Heart left ventricle (tissue), 13 donors: ENCODE measurements around the gene ZSCAN20.

ENCODE experiments used
- POLR2A ChIP-seq, 2 donors: fragments of 450-650 bp; IDR thresholded peaks; one replicate each; pipeline ENCODE4 v1.6.1; 2017; ENCODE audit warnings: antibody characterized with exemption in 2 of 2, mild to moderate bottlenecking in 2 of 2, moderate library complexity in 2 of 2
- TF ChIP-seq, protein P1 (sequence below), 12 donors: fragments of 200-600 bp; sonication (generic) in 4 of 12; IDR thresholded peaks; one replicate each; pipeline versions ENCODE4 v1.5.0 to v1.8.0; 2018 to 2022; ENCODE audit warnings: antibody characterized with exemption in 12 of 12, mild to moderate bottlenecking in 5 of 12
- donor health status: ischemic (EF 13 %, LVEDD 7.1; RV severe dilation, severe dysfunction).
- donor health status: DM: no; HTN: yes; CAD: no.
- donor health status: DM: no; HTN: no; CAD: no.
- donor health status: ischemic (EF 25% LVEDD 6.9; RV normal size, moderate dysfunction).
- donor health status: ischemic (EF 25% LVEDD 5.7; RV mildly dilated, moderate dysfunction).
- donor health status: ischemic (EF 35%, LVEDD 5.7; RV mildly dilated, moderate dysfunction).
- donor health status: nonischemic (EF 11% LVEDD 7.7; RV severe dilation, severe dysfunction).
- donor health status: DM: yes; HTN: yes; CAD: no.
- donor health status: PGD.
- donor health status: ischemic (EF 29% LVEDD 5.4; RV normal size, mild dysfunction).
- donor health status: nonischemic (EF 23%, LVEDD 6.1; RV moderate dilation, normal function).

DNA sequence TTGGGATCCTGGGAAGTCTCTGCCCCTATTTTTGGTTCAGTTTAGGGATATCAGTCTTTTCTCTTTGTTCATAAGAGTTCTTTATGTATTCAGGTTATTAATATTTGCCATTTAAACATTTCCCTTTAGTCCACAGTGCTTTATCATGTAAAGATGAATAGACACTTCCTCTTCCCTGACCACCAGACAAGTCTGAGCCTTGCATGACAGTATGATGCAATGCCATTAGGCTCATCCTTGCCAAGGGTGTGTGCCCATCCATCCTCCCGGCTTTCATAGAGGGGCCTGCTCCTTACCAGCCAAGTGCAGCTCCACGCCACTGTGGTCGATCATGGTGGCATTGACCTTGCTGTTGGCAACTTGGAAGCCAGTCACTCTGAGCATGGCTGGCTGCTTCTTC lies 52.1 kb downstream of the ZSCAN20 start:
- TF ChIP-seq, protein P1, sequence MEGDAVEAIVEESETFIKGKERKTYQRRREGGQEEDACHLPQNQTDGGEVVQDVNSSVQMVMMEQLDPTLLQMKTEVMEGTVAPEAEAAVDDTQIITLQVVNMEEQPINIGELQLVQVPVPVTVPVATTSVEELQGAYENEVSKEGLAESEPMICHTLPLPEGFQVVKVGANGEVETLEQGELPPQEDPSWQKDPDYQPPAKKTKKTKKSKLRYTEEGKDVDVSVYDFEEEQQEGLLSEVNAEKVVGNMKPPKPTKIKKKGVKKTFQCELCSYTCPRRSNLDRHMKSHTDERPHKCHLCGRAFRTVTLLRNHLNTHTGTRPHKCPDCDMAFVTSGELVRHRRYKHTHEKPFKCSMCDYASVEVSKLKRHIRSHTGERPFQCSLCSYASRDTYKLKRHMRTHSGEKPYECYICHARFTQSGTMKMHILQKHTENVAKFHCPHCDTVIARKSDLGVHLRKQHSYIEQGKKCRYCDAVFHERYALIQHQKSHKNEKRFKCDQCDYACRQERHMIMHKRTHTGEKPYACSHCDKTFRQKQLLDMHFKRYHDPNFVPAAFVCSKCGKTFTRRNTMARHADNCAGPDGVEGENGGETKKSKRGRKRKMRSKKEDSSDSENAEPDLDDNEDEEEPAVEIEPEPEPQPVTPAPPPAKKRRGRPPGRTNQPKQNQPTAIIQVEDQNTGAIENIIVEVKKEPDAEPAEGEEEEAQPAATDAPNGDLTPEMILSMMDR (IDR thresholded peaks at IDR 0.05): no peak
- TF ChIP-seq POLR2A (IDR thresholded peaks at IDR 0.05): no peak
